ENCODE data around the gene STXBP5.

STXBP5 gene

DNA sequence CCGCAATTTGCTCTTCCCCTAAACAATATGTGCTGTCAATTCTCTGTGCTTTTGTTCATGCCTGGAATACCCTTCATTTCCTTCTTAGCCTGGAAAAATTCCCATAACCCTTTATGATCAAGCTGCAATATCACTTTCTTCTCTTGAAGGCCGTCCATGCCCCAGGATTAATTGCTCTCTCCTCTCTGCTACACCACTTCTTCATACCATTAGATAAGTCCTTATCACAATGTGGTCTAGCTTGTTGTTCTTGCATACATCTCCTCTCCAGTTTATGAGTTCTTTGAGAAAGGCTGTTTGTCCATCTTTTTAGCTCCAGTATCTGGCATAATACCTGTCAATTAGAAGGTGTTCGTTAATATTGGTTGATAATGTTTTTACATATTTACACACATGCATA lies 193.1 kb downstream of the STXBP5 start:
- FAIRE-seq (no peak), DNase-seq (ENCODE audit: insufficient read length) (no peak)
- TF ChIP-seq POLR2AphosphoS5 (IDR thresholded peaks at IDR 0.05; ENCODE audit: low read depth, low read length) (no peak), TAF1 (IDR thresholded peaks at IDR 0.05; ENCODE audit: borderline replicate concordance, low read depth, low read length) (no peak), POLR2A (IDR thresholded peaks at IDR 0.05; ENCODE audit: low read depth, low read length) (no peak)

- no peak for FAIRE-seq
- TF ChIP-seq POLR2AphosphoS5 (IDR thresholded peaks at IDR 0.05; ENCODE audit: low read depth, low read length), result no peak
- TF ChIP-seq POLR2A (IDR thresholded peaks at IDR 0.05; ENCODE audit: low read depth, low read length), result no peak
- no peak for TF ChIP-seq TAF1 (IDR thresholded peaks at IDR 0.05; ENCODE audit: borderline replicate concordance, low read depth, low read length)
- no peak for DNase-seq (ENCODE audit: insufficient read length)
These were observed 196.8 kb downstream of the STXBP5 start for GRCh38 chr6:147400968-147401367.

GRCh38 chr6:147401779-147402178 lies 197.6 kb downstream of the STXBP5 start:
- FAIRE-seq (no peak), DNase-seq (ENCODE audit: insufficient read length) (no peak)
- TF ChIP-seq POLR2A (IDR thresholded peaks at IDR 0.05; ENCODE audit: low read depth, low read length) (no peak), TAF1 (IDR thresholded peaks at IDR 0.05; ENCODE audit: borderline replicate concordance, low read depth, low read length) (no peak), POLR2AphosphoS5 (IDR thresholded peaks at IDR 0.05; ENCODE audit: low read depth, low read length) (no peak)

- DNase-seq (ENCODE audit: insufficient read length) (no peak), FAIRE-seq (no peak)
- TF ChIP-seq POLR2A (IDR thresholded peaks at IDR 0.05; ENCODE audit: low read depth, low read length), result no peak
- TF ChIP-seq POLR2AphosphoS5 (IDR thresholded peaks at IDR 0.05; ENCODE audit: low read depth, low read length), result no peak
- TF ChIP-seq TAF1 (IDR thresholded peaks at IDR 0.05; ENCODE audit: borderline replicate concordance, low read depth, low read length), result no peak
These were observed 202.6 kb downstream of the STXBP5 start for GRCh38 chr6:147406783-147407182.

DNA sequence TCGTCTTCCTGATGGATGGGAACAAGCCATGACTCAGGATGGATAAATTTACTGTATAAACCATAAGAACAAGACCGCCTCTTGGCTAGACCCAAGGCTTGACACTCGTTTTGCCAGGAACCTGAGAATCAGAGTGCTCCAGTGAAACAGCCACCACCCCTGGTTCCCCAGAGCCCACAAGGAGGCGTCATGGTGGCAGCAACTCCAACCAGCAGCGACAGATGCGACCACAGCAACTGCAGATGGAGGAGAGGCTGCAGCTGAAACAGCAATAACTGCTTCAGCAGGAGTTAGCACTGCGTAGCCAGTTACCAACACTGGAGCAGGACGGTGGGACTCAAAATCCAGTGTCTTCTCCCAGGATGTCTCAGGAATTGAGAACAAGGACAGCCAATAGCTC lies 203.4 kb downstream of the STXBP5 start:
- no peak for TF ChIP-seq POLR2A (IDR thresholded peaks at IDR 0.05; ENCODE audit: low read depth, low read length)
- TF ChIP-seq TAF1 (IDR thresholded peaks at IDR 0.05; ENCODE audit: borderline replicate concordance, low read depth, low read length), result no peak
- TF ChIP-seq POLR2AphosphoS5 (IDR thresholded peaks at IDR 0.05; ENCODE audit: low read depth, low read length), result no peak
- no peak for DNase-seq (ENCODE audit: insufficient read length)
- no peak for FAIRE-seq

GRCh38 chr6:147416622-147417021 lies 212.4 kb downstream of the STXBP5 start:
- DNase-seq (ENCODE audit: insufficient read length) (no peak), FAIRE-seq (no peak)
- TF ChIP-seq POLR2AphosphoS5 (IDR thresholded peaks at IDR 0.05; ENCODE audit: low read depth, low read length) (no peak), TAF1 (IDR thresholded peaks at IDR 0.05; ENCODE audit: borderline replicate concordance, low read depth, low read length) (no peak), POLR2A (IDR thresholded peaks at IDR 0.05; ENCODE audit: low read depth, low read length) (no peak)

GRCh38 chr6:147417954-147418353 lies 213.7 kb downstream of the STXBP5 start:
- FAIRE-seq, result no peak
- DNase-seq (ENCODE audit: insufficient read length), result no peak
- TF ChIP-seq POLR2AphosphoS5 (IDR thresholded peaks at IDR 0.05; ENCODE audit: low read depth, low read length) (no peak), POLR2A (IDR thresholded peaks at IDR 0.05; ENCODE audit: low read depth, low read length) (no peak), TAF1 (IDR thresholded peaks at IDR 0.05; ENCODE audit: borderline replicate concordance, low read depth, low read length) (no peak)

GRCh38 chr6:147418523-147418922 lies 214.3 kb downstream of the STXBP5 start:
- DNase-seq (ENCODE audit: insufficient read length) (no peak), FAIRE-seq (no peak)
- TF ChIP-seq POLR2A (IDR thresholded peaks at IDR 0.05; ENCODE audit: low read depth, low read length), result no peak
- no peak for TF ChIP-seq TAF1 (IDR thresholded peaks at IDR 0.05; ENCODE audit: borderline replicate concordance, low read depth, low read length)
- TF ChIP-seq POLR2AphosphoS5 (IDR thresholded peaks at IDR 0.05; ENCODE audit: low read depth, low read length), result no peak

- DNase-seq (ENCODE audit: insufficient read length) (no peak), FAIRE-seq (no peak)
- TF ChIP-seq POLR2AphosphoS5 (IDR thresholded peaks at IDR 0.05; ENCODE audit: low read depth, low read length), result no peak
- no peak for TF ChIP-seq TAF1 (IDR thresholded peaks at IDR 0.05; ENCODE audit: borderline replicate concordance, low read depth, low read length)
- TF ChIP-seq POLR2A (IDR thresholded peaks at IDR 0.05; ENCODE audit: low read depth, low read length), result no peak
These were observed 217.7 kb downstream of the STXBP5 start for GRCh38 chr6:147421903-147422302.

GRCh38 chr6:147423111-147423510 lies 218.9 kb downstream of the STXBP5 start:
- FAIRE-seq (no peak), DNase-seq (ENCODE audit: insufficient read length) (no peak)
- TF ChIP-seq TAF1 (IDR thresholded peaks at IDR 0.05; ENCODE audit: borderline replicate concordance, low read depth, low read length) (no peak), POLR2A (IDR thresholded peaks at IDR 0.05; ENCODE audit: low read depth, low read length) (no peak), POLR2AphosphoS5 (IDR thresholded peaks at IDR 0.05; ENCODE audit: low read depth, low read length) (no peak)

GRCh38 chr6:147429794-147430193 lies 225.6 kb downstream of the STXBP5 start:
- no peak for FAIRE-seq
- no peak for TF ChIP-seq POLR2A (IDR thresholded peaks at IDR 0.05; ENCODE audit: low read depth, low read length)
- TF ChIP-seq POLR2AphosphoS5 (IDR thresholded peaks at IDR 0.05; ENCODE audit: low read depth, low read length), result no peak
- TF ChIP-seq TAF1 (IDR thresholded peaks at IDR 0.05; ENCODE audit: borderline replicate concordance, low read depth, low read length), result no peak
- no peak for DNase-seq (ENCODE audit: insufficient read length)

DNA sequence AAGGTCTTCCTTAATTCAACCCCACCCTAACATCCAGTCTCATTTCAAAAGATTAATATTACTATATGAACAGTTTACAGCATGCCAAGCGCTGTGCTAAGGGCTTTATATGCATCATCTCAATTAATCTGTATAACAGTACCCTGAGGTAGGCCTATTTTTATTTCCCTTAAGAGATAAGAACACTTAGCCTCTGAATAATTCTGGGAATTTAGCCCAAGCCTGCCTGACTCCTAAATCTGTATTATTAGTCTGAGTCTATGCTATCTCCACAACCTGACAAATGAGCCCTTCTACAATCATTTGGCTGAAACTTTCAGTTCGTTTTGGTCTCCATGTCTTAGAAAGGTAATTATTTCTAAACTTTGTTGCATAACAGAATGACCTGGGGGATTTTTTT lies 226.6 kb downstream of the STXBP5 start:
- TF ChIP-seq POLR2AphosphoS5 (IDR thresholded peaks at IDR 0.05; ENCODE audit: low read depth, low read length), result no peak
- TF ChIP-seq TAF1 (IDR thresholded peaks at IDR 0.05; ENCODE audit: borderline replicate concordance, low read depth, low read length), result no peak
- no peak for TF ChIP-seq POLR2A (IDR thresholded peaks at IDR 0.05; ENCODE audit: low read depth, low read length)
- no peak for DNase-seq (ENCODE audit: insufficient read length)
- FAIRE-seq, result no peak

DNA sequence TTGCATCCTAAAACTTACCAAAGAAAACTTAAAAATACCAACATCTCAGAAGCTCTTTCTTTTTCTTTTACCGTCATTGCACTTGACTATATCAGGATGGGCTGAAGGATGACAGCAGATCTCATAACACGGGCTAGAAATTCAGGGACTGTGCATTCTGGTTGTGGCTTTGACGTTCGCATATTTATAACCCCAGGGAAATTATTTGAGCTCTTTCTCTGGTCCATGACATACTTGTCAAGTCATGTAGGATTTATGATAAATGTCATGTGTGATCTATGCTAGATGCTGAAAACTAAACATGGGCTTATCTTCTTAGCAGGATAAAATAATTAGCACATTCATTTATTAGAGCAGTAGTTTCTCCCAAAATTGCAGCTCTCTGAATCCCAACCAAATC lies 229.9 kb downstream of the STXBP5 start:
- TF ChIP-seq TAF1 (IDR thresholded peaks at IDR 0.05; ENCODE audit: borderline replicate concordance, low read depth, low read length) (no peak), POLR2AphosphoS5 (IDR thresholded peaks at IDR 0.05; ENCODE audit: low read depth, low read length) (no peak), POLR2A (IDR thresholded peaks at IDR 0.05; ENCODE audit: low read depth, low read length) (no peak)
- no peak for DNase-seq (ENCODE audit: insufficient read length)
- no peak for FAIRE-seq

Data from GM12892 (cell line).